Activated CD4-positive, alpha-beta T cell treated with anti-CD3 and anti-CD28 coated beads, Interleukin-2, amount 50 U/mL, for 16 hours (primary cell): ENCODE measurements around the gene DARS2.

ENCODE experiments used
- DNase-seq: peaks from one replicate; pipeline ENCODE4 v3.0.0-alpha.2; 2020

Gene DARS2

DNA sequence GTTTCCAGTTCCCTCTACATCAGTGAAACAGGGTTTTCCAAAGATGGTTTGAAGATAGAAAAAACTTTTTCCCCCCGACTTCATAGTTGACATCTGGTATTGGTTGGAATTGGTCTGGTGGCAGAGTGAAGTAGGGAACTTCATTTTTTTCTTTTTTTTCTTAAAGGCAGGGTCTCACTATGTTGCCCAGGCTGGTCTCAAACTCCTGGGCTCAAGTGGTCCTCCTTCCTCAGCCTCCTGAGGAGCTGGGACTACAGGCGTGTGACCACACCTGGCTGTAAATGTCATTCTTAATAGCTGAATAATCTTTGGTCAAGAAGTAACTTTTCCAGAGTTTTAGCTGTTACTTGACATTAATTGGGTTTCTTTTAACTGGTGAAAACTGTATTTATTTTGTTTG, 65.4 kb downstream of the DARS2 start:
- DNase-seq = no peak

GRCh38 chr1:173893611-173894010, 69.1 kb downstream of the DARS2 start:
- no peak for DNase-seq

GRCh38 chr1:173894189-173894588, 69.7 kb downstream of the DARS2 start:
- DNase-seq = no peak

DNA sequence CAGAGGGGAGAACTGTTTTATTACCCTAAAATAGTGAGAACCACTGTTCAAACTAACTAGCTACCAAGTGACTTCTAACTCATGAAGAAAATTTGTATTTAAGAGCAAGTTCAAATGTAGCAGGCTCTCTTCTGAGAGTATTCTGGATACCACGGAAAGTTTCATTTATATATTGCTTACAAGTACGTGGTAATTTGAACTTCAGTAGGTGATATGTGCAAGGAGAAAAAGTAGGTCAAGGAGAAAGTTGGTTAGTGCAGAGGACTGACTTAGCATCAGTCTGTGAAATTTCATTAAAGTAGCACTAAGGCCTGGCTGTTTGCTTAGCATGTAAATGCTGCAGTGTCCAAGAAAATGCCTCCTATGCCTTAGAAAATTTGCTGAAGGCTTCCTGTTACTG, 76.0 kb downstream of the DARS2 start:
- no peak for DNase-seq

GRCh38 chr1:173900992-173901391, 76.5 kb downstream of the DARS2 start:
- no peak for DNase-seq

- no peak for DNase-seq
Measured at GRCh38 chr1:173903827-173904531, 79.5 kb downstream of the DARS2 start.
